Measurements from ENCODE around the gene EN2.

Gene EN2

DNA sequence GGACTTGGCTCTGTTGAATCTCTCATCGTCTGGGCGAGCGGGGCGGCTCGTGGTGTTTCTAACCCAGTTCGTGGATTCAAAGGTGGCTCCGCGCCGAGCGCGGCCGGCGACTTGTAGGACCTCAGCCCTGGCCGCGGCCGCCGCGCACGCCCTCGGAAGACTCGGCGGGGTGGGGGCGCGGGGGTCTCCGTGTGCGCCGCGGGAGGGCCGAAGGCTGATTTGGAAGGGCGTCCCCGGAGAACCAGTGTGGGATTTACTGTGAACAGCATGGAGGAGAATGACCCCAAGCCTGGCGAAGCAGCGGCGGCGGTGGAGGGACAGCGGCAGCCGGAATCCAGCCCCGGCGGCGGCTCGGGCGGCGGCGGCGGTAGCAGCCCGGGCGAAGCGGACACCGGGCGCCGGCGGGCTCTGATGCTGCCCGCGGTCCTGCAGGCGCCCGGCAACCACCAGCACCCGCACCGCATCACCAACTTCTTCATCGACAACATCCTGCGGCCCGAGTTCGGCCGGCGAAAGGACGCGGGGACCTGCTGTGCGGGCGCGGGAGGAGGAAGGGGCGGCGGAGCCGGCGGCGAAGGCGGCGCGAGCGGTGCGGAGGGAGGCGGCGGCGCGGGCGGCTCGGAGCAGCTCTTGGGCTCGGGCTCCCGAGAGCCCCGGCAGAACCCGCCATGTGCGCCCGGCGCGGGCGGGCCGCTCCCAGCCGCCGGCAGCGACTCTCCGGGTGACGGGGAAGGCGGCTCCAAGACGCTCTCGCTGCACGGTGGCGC is at the start of gene EN2:
Gene EN2, plus strand, starts transcription at position 19 of the 767 bp plus-strand sequence. Its CDS starts 249 bp downstream, at position 268.
- DNase-seq = no peak

DNA sequence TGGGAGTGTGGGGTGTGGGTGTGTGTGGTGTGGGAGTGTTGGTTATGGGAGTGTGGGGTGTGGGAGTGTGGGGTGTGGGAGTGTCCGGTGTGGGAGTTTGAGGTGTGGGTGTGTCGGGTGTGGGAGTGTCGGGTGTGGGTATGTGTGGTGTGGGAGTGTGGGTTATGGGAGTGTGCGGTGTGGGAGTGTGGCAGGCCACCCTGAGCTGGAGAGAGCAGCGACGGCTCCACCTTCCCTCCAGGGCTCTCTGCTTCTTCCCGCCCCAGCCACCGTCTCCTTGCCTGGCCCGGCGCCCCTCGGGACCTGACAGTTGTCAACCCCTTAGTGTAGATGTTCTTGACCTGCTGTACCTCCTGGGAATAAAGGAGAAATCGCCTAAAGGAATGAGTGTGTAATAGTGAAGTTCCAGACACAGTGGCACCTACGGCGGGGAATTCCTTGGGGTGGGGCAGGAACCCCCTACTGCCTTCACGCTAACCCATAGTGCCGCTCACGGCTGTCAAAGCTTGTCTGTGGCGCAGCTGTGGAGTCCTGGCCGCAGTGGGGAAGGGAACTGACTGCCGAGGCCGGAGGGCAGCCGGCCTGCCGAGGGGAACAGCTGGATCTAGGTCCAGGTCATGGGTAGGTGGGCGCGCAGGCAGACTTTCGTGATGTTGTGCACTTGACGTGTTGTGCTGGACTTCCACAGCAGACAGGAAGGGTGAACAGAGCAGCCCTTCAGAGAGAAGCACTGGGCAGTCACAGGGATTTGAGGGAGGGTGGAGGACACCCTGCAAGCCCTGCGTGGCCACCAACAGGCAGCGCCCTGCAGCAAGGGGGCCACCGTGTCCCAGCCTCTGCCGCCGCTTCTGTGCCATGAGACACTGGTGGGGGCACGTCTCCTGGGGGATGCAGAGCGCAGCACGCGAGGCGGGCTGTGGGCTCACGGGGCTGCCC is 49.0 kb upstream of the EN2 start:
- no peak for DNase-seq

DNA sequence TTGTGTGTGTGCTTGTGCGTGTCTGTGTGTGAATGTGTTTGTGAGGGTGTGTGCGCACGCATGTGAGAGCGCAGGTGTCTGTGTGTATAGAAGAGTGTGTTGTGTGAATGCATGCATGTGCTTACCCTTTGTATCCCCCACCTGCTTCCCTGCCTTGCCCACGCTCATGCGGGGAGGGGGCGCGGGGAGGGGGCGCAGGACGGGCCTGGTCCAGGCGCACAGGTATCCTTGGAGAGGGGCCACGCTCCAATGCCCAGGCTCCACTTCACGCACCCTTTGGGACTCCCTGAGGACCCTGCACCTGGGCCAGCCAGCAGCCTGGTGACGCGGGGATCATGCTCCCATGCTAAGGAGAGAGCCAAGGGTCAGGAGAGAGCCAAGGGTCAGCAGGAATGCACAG is 47.9 kb upstream of the EN2 start:
- DNase-seq = no peak

DNA sequence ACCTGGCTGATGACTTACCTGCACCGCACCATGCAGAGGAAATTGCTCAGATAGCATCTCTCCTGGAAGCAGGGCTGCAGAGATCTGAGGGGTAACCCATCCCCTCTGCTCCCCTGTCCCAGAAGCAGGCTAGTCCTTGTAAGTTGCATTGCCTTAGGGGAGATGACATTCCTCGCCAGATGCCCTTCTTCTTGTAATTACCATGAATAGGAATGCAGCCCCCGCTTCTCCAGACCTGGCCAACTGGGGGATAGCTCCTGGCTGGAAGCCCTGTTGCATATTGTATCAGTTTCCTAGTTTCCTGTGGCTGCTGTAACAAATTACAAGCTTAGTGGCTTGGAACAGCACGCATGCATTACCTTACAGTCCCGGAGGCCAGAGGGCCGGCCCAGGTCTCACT is 47.5 kb upstream of the EN2 start:
- DNase-seq = no peak

DNA sequence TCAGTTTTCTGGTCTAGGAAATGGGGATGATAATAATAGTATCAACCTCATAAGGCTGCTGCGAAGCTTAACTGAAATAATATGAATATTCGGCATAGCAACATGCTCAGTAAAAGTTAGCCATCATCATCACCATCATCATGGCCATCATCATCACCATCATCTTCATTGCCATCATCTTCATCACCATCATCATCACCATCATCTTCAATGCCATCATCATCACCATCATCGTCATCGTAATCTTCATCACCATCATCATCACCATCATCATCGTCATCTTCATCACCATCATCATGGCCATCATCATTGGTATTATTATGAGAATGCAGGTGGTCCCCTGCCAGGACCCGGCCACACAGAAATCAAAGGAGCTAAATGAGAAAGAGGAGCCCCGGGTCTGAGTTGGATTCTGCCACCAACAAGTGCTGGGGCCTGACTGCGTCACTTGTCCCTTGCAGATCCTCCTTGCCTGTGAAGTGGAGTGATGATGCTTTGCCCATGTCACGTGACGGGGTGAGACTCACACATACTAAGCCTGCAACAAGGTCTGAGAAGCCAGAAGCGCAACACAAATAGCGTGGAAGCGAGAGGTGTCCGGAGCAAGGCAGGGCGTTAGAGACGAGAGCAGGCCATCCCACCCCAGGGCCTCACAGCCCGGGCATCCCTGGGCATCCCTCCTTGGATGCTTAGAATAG is 46.1 kb upstream of the EN2 start:
- DNase-seq = no peak

DNA sequence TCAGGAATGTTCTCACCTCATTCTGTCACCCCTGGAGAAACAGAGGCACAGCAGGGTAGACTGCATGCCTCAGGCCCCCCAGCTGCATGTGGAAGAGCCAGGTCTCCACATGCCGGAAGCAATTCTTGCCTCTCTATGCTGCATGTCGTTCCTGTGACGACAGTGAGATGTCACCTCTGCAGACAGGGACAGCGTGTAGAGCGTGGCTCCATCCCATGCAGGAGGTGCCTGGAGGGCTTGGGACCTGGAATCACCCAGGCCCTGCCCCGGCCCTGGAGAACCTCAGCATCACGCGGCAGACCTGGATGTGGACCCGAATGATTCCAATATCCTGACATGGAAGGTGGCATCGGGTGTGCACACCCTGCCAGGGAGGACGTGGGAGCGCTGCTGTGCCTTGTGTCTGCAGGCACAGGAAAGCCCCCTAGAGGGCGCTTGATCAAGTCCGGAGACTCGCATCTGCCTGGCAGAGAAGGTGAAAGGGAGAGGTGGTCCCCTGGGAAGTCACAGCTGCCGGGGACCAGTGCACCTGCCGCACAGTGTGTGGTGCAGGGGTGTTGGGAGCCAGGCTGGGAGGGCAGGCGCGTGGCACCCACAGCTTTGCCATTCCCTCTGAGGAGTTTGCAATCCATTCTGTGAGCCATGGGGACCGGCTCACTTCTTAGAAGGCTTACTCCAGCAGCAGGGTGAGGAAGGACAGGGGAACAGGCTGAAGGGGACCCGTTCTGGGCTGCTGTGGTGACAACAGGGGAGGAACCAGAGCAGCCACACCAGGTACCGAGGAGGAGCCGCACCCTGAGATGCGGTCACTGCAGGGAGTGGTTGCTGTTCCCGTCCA is 45.3 kb upstream of the EN2 start:
- DNase-seq = peak; percentile 30

DNA sequence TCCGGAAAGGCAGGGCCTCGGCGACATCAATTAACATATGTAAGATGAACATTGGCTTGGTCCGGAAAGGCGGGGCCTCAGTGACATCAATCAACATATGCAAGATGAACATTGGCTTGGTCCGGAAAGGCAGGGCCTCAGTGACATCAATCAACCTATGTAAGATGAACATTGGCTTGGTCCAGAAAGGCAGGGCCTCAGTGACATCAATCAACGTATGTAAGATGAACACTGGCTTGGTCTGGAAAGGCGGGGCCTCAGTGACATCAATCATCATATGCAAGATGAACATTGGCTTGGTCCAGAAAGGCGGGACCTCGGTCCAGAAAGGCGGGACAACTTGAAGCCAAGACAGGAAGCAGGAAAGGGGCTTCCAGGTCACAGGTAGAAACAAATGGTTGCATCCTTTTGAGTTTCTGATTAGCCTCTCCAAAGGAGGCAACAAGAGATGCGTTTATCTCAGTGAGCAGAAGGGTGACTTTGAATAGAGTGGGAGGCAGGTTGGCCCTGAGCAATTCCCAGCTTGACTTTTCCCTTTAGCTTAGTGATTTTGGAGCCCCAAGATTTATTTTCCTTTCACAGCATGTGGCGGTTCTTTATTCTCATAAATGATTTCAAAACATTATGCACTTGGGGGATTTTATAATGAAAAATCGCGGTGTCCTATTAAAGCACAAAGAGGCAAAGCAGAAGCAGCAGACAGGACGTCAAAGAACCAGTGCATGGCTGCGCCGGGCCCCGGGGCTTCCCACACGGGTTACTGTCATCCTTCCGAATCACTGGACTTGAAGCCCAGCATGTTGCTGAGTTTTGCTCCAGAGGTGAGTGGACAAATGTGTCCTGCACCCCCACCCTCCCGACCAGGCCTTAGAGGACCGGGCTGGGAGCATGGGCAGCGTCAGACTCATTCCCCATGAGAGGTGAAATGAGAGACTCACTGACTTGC is 43.1 kb upstream of the EN2 start:
- DNase-seq = no peak

DNA sequence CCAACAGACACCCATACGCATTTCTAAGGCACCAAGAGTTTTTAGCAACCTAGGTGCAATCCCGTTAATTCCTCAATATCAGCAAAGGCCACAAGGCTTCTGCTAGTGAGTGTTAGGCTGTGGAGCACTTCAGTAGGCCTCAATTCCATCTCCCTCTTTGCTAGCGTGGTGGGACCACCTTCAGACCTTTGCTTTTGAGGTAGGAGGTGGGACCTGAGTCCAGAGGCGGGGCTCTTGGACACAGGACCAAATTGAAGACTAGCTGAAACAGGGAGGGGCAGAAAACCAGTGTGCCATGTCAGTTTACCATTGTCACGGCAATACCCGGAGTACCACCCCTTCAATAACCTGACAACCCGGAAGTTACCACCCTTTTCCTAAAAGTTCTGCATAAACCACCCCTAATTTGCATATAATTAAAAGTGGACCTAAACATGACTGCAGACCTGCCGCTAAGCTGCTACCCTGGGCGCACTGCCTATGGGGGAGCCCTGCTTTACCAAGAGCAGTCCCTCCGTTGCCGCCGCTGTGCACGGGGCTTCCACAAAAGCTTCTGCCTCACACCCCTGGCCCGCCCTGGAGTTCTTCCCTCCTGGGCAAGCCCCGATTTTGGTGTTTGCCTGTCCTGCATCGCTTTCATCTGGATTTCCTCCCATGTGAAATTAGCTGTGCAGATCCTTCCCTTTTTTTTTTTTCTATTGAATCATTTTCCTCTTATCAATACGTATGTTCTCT is 41.1 kb upstream of the EN2 start:
- DNase-seq = no peak

DNA sequence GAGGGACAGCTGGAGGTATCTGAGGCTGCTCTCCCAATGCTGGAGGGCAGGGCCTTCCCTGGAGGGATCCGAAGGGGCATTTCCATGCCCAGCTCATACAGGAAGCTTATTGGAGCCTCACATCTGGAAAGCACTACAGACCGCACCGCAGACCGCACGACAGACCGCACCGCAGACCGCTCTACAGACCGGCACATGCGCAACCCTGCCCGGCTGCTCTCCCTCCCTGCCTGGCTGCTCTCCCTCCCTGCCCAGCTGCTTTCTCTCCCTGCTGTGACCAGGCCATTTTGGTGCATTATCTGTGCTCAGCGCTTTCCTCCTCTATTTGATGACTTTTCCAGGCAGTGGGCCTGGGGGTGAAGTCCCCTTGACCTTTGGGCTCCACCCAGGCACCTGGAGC is 39.6 kb upstream of the EN2 start:
- DNase-seq = no peak

DNA sequence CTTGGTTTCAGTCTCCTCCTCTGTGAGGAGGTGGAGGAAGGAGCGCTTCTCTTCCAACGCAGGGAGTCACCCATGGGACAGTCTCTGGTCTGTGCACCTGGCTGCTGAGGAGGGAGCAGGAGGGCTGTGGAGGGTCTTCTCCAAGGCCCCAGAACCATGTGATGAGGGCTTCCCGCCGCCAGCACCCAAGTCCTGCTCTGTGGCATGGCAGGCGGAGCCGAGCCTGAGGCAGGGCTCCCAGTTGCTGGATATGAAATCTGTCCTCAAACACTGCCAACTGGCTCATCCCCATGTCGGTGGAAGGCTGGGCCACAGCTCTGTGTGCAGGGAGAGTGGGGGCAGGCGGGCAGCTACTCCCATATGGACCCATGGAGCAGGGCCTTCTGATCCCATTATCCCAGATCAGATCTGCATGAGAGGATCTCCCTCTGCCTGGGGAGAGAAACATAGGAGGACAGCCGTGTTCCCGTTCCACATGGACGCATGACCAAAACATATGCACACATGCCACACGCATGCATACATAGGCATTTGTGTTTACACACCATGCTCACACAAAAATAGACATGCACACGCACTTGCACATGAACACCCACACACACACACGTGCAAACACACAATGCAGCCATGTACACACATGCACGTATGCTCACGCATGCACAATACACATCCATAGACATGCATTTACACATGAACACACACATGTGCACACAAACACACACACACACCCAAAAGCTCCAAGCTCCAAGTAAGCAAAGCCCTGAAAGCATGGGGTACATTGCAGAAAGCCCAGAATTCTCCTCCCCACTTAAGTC is 38.8 kb upstream of the EN2 start:
- DNase-seq = no peak

DNA sequence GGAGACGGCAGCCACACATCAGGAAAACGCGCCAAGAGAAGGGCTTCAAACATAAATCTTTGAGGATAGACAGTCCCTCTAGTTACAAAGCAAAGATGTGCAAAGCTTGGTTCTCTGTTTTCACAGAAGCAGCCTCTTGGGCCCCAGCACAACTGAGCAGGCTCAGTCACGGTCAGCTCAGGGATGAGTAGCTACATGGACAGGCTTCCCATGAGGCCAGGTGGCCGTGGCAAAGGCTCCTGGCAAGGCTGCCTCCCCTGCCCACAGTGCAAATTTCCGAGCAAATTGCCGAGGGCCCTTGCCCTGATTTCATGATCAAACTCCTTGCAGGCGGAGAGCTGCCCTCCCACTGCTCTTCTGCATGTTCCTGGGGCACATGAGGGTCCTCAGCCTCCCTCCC is 37.8 kb upstream of the EN2 start:
- no peak for DNase-seq

DNA sequence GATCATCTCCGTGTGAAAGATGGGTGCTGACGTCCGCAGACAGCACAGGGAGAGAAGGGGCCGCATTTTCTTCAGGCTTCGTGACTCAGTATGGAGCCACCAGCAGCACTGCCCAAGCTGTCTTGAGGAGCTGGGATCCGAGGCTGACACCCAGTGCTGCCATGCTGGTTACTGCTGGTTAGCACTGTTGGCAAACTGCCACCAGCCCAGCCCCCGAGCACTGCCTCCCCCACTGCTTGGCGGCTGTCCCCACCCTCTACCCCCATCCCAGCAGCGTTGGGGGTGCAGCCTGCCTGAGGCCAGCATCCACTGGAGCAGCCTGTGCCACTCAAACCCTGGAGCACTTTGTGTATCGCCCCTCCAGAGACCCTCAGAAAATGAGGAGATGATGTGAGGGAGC is 35.8 kb upstream of the EN2 start:
- DNase-seq = no peak

DNA sequence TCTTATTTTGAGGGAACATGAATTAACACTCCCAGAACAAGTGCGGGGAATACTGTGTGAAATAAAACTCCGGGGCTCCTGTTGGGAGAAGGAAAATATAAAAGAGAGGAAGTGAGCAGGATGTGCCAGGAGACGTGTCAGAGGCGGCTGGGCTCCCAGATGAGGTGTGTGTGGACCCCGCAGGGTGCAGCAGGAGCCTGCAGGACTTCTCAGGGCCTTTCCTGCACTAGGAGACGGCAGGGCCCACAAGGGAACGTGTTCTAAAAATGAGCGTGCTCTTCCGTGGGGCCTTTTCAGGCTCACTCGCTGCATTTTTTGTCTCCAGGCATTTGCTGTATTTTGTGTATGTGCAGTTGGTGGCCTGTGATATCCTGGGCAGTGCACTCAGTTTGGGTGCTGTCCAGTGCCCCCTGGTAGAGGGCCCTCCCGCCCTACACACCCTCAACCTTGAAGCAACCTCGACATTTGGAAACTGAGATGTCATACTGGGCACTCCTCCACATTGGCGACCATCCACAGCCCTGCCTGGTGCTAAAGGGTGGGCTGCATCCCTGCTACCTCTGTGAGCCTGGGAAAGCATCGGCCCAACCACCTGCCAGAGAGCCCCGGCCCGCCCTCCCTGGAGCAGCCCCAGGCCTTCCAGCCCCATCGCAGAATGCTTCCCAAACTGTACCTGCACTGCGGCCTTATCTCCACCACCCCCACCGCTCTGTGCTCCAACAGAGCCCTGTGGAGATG is 35.2 kb upstream of the EN2 start:
- DNase-seq = no peak

DNA sequence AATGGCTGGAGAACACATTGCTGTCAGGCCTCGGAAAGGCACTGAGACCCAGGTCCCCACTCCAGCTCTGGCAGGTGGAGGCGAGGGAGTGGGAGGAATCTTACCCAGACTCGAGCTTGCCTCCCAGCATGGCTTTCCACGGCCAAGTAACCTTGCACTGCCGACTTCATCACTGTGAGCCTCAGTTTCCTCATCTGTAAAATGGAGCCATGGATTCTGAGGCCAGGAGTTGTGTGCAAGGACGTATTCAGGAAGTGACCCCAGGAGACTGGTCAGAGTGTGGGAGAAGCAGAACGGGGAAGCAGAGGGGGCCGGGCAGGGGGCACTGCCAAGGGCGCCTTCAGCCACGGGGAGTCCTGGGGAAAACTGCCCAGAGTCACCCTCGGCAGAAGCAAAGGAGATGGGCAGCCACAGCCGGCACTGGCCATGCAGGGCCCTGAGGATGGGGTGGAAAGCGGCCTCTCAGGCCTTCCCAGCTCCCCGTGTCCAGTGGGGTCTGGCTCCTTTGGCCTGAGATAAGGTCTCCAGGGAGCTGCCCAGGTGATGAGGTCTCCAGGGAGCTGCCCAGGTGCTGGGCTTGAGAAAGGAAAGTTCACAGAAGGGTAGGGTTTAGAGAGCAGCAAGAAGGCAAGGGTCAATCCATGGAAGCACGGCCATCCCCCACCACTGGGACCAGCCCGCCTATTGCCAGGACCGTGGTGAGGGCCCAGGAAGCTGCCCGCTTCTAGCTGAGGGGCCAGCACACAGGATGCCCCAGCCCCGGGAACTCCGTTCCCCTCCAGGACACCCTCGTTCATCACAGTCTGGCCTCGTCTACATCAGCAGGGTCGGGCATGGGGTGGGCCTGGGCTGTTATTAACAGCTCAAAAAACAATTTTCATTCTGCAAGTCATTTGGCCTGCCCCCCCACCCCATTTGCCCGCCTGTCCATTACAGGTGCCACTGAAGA is 34.3 kb upstream of the EN2 start:
- no peak for DNase-seq

DNA sequence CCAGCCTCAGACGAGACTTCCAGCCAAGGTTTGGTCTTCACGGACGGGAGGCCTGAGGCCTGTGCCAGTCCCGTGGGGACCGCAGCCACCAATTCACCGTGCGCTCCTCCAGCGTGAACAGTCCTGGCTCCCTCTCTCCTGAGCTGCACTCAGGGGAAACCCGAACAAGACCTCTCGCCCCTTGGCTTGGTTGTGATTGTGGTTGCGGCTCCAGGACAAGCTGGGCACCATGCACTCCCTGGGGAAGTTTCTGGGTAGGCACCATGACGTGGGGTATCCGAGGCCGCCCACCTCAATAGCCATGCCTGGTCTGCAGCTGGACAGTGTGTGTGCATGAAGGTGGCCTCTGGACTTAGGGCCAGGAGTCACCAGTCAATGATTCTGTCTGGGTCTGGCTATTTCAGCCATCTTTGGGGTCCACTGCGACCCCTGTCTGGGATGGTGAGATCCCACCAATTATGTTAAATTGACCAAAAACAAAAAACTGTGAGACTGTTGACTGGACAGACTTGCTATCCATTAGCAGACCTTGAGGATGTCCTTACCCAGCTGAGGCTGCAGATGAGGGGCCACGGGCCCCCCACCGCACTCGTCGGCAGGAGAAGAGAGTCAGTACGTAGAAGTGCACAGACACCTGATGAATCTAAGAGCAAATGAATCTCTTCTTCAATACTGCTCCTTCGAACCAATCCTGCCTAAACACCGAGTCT is 33.5 kb upstream of the EN2 start:
- no peak for DNase-seq

DNA sequence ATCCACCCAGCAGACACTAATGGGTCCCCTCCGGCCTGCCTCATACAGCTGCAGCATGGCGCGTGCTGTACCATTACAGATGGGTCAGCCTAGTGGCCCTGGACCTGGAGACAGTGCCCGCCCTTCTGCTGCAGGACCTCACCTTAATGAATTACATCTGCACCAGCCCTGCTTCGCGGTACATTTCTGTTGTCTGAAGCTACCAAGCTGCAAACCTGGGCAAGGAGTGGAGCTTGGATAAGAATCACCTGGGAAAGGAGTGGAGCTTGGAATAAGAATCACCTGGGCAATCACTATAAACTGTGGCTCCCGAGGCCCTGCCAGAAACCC is 33.0 kb upstream of the EN2 start:
- no peak for DNase-seq

DNA sequence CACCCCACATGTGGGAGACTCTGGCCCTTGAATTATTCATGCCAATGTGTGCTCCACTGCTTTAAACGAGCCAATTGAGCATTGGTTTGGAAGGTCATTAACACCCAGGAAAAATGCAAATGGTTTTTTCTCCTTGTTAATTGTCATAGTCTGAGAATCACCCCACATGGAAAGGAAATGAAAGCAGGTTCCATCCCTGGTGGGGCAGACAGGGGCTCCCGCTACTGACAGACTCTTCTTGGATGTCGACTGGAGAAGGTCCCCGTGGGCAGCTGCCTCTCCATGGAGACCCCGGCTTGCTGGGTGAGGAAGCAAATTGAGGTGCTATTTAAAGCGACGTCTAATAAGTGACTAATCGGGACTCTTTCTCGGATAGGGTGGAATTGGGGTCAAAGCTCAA is 32.0 kb upstream of the EN2 start:
- DNase-seq = no peak

Data from KG1 (cell line).